Small intestine (tissue), 7 donors: ENCODE results near the gene CDK12. TPM values are rescaled to one million over a fixed set of nuclear protein-coding genes. Genes with fewer than 3 reads are reported as not detected.

ENCODE experiments used
- DNase-seq, 2 donors: peaks; one replicate each; pipeline versions ENCODE4 v3.0.0 to v3.0.0-alpha.2; 2013
- FAIRE-seq: peaks from 2 replicates; lab custom pipeline; 2012; peaks lifted over from hg19 to GRCh38; lab: Jason Lieb, UNC
- H3K27ac ChIP-seq, 3 donors: one replicate each; pipeline ENCODE4 v1.5.1; 2013; ENCODE audit warnings: low read length in 2 of 3, mild to moderate bottlenecking in 2 of 3, control low read depth in 1 of 3, inconsistent platforms in 1 of 3, low read depth in 1 of 3, moderate library complexity in 1 of 3
- H3K27me3 ChIP-seq, 3 donors: one replicate each; pipeline ENCODE4 v1.6.1; 2013; ENCODE audit warnings: low read length in 3 of 3, inconsistent platforms in 1 of 3; ENCODE audit not compliant: control insufficient read depth in 3 of 3, insufficient read depth in 3 of 3
- H3K36me3 ChIP-seq, 3 donors: one replicate each; pipeline ENCODE4 v1.6.1; 2013; ENCODE audit warnings: low read length in 3 of 3, inconsistent platforms in 1 of 3, low read depth in 1 of 3, mild to moderate bottlenecking in 1 of 3, moderate library complexity in 1 of 3; ENCODE audit not compliant: control insufficient read depth in 3 of 3, insufficient read depth in 2 of 3
- H3K4me1 ChIP-seq, 3 donors: one replicate each; pipeline ENCODE4 v1.6.1; 2013; ENCODE audit warnings: low read length in 2 of 3, inconsistent platforms in 1 of 3, low read depth in 1 of 3, mild to moderate bottlenecking in 1 of 3, moderate library complexity in 1 of 3; ENCODE audit not compliant: control insufficient read depth in 3 of 3, insufficient read depth in 2 of 3
- H3K4me3 ChIP-seq, 3 donors: one replicate each; pipeline ENCODE4 v1.5.1; 2013; ENCODE audit warnings: low read length in 3 of 3, control low read depth in 1 of 3, inconsistent platforms in 1 of 3, low read depth in 1 of 3, mild to moderate bottlenecking in 1 of 3, moderate library complexity in 1 of 3
- H3K9me3 ChIP-seq, 2 donors: one replicate each; pipeline ENCODE4 v1.6.1; 2013; ENCODE audit warnings: low read depth in 1 of 2, low read length in 1 of 2; ENCODE audit not compliant: control insufficient read depth in 2 of 2, insufficient read depth in 1 of 2
- WGBS, 3 donors: extraction: QIAGEN DNeasy Blood & Tissue Kit; methylation state at CpG; one replicate each; pipeline ENCODE4 v1.1.7; 2013; 5-methylcytosine and 5-hydroxymethylcytosine counted together
- polyA plus RNA-seq, 4 donors: library from polyadenylated mRNA; stranded (reverse) in 3 of 4; unstranded in 1 of 4; fragments of 200-250 nt in 3 of 4; fragments of 120-200 nt in 1 of 4; gene quantifications; one replicate each; pipeline versions ENCODE4 v1.2.1 to v1.2.3, GENCODE V29; 2013
- donor health status: healthy with polysubstance abuse.
- donor health status: control.
- donor health status: control.
- donor health status: Bipolar disorder and iron deficiency.
- donor health status: healthy.

Gene CDK12
- polyA plus RNA-seq, 4 donors: 6.2 to 47.4 (median 11.3) TPM

DNA sequence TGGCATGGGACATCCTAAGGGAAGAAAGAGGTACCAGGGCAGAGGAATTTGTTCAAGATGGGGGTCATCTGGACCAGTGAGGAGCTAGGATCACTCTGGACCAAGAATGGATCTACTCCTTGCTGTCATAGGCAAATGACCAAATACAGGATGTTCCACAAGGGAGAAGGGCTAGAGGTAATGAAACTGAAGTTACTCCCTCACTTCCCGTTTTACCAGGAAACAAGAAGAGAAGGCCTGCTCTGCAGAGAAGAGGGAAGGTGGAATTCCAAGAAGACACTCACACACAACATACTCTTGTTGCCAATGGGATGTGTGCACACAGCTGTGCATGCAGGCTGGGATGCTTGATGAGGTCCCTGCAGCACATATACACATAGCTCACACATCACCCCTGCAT lies 107.8 kb downstream of the CDK12 start:
- FAIRE-seq (no peak), DNase-seq (no peak)
- peaks cover 0 to 8% of the 10 kb centered on the region in 2 donors for H3K9me3 ChIP-seq
- H3K27me3 ChIP-seq: no peaks in the 10 kb centered on the region
- H3K36me3 ChIP-seq: peaks cover 3 to 60% (median 10%) of the 10 kb centered on the region in 3 donors
- no peak overlapping the region for H3K4me3 ChIP-seq
- whole genome bisulfite sequencing, 3 donors: 50 to 60% (median 53%) methylated on average over 1 of the region's 1 CpG
- no peak overlapping the region for H3K27ac ChIP-seq
- peaks cover 0 to 7% (median 1%) of the 10 kb centered on the region in 3 donors for H3K4me1 ChIP-seq

DNA sequence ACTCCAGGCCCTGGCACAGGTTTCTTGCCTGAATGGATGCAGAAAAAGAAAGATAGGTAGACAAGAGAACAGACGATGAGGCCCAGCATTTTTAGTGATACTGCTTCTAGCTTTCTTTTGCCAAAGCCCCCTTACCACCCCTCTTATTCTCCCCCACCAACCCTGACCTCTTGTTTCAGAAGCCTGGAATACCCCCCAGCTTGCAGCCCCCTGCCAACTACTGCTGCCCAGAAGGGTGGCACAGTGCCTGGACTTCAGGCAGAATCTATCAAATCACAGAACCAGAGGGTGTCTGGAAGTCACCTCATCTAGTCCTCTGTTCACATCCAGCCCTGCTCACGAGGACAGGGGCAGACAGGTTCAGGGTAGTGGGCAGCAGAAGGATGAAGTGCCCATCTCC lies 110.8 kb downstream of the CDK12 start:
- H3K4me1 ChIP-seq: peaks cover 0 to 13% (median 2%) of the 10 kb centered on the region in 3 donors
- DNase-seq: no peak
- peaks cover 0 to 8% of the 10 kb centered on the region in 2 donors for H3K9me3 ChIP-seq
- 75 to 85% (median 77%) methylated on average over 2 of the region's 2 CpGs for whole genome bisulfite sequencing, 3 donors
- H3K27ac ChIP-seq: no peak overlapping the region
- H3K27me3 ChIP-seq: peaks cover 0 to 2% (median 0%) of the 10 kb centered on the region in 3 donors
- H3K36me3 ChIP-seq: peaks cover 3 to 40% (median 3%) of the 10 kb centered on the region in 3 donors
- FAIRE-seq: no peak
- no peak overlapping the region for H3K4me3 ChIP-seq

DNA sequence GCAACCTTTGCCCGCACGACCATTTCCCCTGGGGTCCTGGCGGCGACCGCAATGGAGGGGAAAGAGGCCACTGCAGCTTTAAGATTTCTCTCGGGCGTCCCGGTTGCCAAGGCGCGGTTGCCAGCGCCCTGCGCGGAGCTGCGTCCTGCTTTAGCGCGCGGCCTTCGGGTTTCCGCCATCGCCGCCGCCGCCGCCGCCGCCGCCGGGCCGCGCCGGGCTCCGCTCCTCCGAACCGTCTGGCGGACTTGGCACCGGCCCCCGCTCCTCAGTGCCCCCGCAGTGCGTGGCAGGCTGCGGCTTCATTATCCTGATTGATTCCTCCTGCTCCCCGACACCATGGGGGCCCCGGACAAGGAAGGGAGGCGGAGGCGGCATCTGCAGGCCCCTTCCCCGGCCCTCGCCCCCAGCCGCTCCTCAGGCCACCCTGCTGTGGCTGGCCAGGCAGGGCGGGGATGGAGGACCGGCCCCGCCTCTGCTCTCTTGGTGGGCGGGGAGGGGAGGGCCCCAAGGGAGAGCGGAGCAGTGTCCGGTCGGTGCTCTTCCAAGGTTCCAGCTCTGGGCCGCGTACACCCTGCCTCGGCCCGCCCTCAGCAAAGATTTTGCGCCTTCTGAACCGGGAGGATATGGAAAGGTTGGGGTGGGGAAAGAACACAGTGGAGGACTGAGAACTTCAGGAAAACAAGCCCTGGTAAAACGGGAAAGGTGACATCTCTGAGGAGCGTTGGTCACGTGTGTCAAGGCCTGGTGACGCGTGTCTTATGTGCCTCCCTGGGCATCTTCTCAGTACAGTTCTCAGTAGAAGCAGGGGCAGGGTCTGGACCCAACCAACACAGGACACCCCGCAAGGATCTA lies 112.4 kb downstream of the CDK12 start:
- DNase-seq (peak; percentile 53 to 75), FAIRE-seq (no peak)
- peaks cover 0 to 13% (median 2%) of the 10 kb centered on the region in 3 donors for H3K4me1 ChIP-seq
- H3K4me3 ChIP-seq: peak overlapping the region; percentile 56 to 61 (median 59)
- H3K27ac ChIP-seq: peak overlapping the region; percentile 0 to 83 (median 44)
- peaks cover 0 to 26% (median 3%) of the 10 kb centered on the region in 3 donors for H3K36me3 ChIP-seq
- H3K9me3 ChIP-seq: peaks cover 0 to 8% of the 10 kb centered on the region in 2 donors
- H3K27me3 ChIP-seq: peaks cover 0 to 2% (median 0%) of the 10 kb centered on the region in 3 donors
- WGBS, 3 donors: 2 to 4% (median 2%) methylated on average over 53 to 66 of the region's 66 CpGs

DNA sequence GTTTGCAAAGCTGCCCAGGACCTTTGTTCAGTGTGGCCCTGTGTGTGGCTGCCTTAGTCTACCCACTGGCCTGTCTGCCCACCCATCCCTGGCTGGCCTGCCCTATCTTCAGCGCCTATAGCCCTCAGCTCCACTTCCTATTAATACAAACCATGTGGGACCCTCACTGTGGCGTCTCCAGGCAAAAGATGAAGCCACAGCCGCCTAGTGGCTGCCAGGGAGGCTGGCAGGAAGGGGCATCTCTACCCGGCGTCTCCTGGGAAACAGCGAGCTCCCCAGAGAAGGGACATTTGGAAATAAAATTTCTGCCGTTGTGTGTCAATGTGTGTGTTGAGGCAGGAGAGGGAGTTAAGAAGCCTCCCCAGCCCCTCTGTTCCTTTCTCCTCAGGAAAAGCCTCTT lies 114.9 kb downstream of the CDK12 start:
- 46 to 55% (median 53%) methylated on average over 7 of the region's 7 CpGs for WGBS, 3 donors
- Histone ChIP-seq H3K27me3 (peaks cover 0 to 2% (median 0%) of the 10 kb centered on the region in 3 donors), H3K4me3 (no peak overlapping the region), H3K36me3 (peaks cover 0 to 5% (median 0%) of the 10 kb centered on the region in 3 donors), H3K9me3 (peaks cover 0 to 3% of the 10 kb centered on the region in 2 donors), H3K4me1 (peaks cover 0 to 13% (median 2%) of the 10 kb centered on the region in 3 donors), H3K27ac (no peak overlapping the region)
- FAIRE-seq (no peak), DNase-seq (no peak)

DNA sequence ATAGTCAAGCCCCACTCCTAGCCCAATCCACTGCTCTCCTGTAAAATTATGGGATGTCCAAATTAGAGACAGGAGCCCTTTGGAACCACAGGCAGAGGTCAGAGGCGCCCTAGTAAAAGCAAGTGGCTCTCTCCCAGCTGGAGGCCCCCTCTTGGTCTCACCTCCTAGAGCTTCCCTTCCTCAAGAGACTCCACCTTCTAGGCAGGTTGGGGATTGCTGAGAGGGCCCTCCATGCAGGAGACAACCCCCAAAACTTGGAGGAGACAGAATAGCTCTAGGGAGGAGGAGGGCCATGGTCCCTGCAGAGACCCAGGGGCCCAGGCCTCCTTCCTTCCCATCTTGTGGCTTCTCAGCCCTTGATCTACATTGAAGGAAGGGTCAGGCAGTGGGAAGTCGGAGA lies 117.0 kb downstream of the CDK12 start:
- Histone ChIP-seq H3K27me3 (peaks cover 0 to 2% (median 0%) of the 10 kb centered on the region in 3 donors), H3K27ac (no peak overlapping the region), H3K36me3 (no peaks in the 10 kb centered on the region), H3K4me3 (no peak overlapping the region), H3K4me1 (peaks cover 0 to 13% (median 2%) of the 10 kb centered on the region in 3 donors), H3K9me3 (no peaks in the 10 kb centered on the region)
- DNase-seq (no peak), FAIRE-seq (no peak)
- 75 to 85% (median 76%) methylated on average over 2 of the region's 2 CpGs for WGBS, 3 donors

DNA sequence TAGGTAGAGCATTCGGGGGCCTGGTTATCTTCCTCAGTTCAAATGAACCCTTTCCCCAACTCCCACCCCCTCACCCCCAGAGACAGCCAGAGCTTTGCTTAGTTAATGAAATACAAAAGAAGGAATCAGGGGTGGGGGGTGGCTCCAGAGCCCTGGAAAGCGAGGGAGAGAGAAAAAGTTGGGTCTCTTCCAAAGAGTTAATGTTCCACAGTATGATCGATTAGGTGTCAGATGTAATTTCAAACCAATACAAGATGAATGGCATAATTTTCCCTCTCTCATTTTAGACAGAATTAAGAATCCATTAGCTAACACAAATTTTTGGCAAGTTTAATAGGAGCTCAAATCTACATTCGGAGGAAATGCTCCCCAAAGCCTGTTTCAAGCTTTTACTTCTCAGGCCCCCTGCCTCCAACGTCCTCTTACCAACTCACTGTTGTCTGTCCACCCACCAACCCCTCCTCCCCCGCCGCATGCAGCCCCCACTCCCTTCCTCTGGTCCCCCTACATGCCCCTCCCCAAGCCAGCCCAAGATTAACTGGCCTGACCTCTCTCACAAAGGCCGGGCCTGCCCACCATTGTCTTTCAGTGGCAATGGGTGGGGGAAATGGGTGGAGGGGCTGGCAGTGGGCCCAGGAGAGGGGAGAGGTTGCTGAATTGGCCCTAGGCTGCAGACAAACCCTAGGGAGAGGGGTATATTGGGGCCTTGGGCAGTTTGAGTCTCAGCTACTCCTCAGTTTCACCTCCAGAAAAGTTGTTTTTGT lies 118.2 kb downstream of the CDK12 start:
- Histone ChIP-seq H3K27ac (no peak overlapping the region), H3K27me3 (peaks cover 0 to 2% (median 0%) of the 10 kb centered on the region in 3 donors), H3K4me1 (peaks cover 0 to 8% (median 0%) of the 10 kb centered on the region in 3 donors), H3K36me3 (no peaks in the 10 kb centered on the region), H3K4me3 (no peak overlapping the region), H3K9me3 (no peaks in the 10 kb centered on the region)
- WGBS, 3 donors: 58 to 68% (median 63%) methylated on average over 8 of the region's 8 CpGs
- DNase-seq: no peak
- FAIRE-seq: no peak

DNA sequence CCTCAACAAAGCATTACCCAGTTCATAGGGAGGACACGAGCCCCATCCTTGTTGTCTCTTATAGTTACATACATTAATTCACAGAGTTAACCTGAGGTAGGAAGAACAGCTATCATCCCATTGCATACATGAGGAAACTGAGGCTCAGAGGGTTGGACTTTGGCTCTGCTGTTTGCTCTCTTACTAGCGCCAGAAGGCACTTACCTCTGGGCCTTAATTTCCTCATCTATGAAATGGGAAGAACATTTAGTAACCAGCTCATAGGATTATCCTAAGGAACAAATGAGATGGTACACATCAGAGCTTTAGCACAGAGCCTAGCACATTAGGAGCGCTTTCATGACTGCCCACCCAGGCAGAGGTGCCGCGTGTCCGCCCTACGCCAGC lies 118.8 kb downstream of the CDK12 start:
- FAIRE-seq: no peak

DNA sequence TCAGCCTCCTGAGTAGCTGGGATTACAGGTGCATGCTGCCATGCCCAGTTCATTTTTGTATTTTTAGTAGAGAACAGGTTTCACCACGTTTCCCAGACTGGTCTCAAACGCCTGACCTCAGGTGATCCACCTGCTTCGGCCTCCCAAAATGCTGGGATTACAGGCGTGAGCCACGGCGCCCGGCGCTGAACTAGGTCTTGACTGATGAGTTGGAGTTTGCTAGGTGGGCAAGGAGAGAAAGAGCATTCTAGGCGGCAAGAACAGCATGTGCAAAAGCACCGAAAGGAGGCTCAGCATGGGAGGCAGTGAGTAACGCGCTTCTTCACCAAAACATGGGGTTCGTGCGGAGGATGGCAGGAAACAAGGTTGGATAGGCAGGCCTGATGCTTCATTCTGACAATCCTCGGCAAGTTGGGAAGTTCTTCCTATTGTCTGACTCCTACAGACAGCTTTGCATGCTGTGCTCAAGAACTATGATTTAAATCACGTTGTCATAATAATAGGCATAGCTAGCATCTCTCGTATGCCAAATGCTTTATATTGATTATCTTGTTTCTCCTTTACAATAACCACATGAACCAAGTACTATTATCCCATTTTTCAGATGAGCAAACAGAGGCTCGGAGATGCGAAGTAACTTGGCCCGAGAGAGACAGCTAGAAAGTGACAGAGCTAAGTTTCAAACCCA lies 119.9 kb downstream of the CDK12 start:
- Histone ChIP-seq H3K4me3 (no peak overlapping the region), H3K36me3 (no peaks in the 10 kb centered on the region), H3K4me1 (no peaks in the 10 kb centered on the region), H3K9me3 (no peaks in the 10 kb centered on the region), H3K27ac (no peak overlapping the region), H3K27me3 (peaks cover 0 to 2% (median 1%) of the 10 kb centered on the region in 3 donors)
- WGBS, 3 donors: 89 to 90% (median 89%) methylated on average over 20 of the region's 20 CpGs
- DNase-seq (no peak), FAIRE-seq (no peak)

More for the DNA sequence above, 118.8 kb downstream of the CDK12 start:
- H3K9me3 ChIP-seq: no peaks in the 10 kb centered on the region
- no peak overlapping the region for H3K27ac ChIP-seq
- H3K4me1 ChIP-seq: peaks cover 0 to 3% (median 0%) of the 10 kb centered on the region in 3 donors
- no peak overlapping the region for H3K4me3 ChIP-seq
- WGBS, 3 donors: 87 to 93% (median 87%) methylated on average over 7 of the region's 7 CpGs
- no peak for DNase-seq
- peaks cover 0 to 2% (median 0%) of the 10 kb centered on the region in 3 donors for H3K27me3 ChIP-seq
- H3K36me3 ChIP-seq: no peaks in the 10 kb centered on the region
